ENCODE results near the gene VWA7.
A peak's percentile ranks its signal among the peaks of the same experiment; 100 is the strongest.
"Not testable (repeated sequence)": the region's sequence is repeated elsewhere in the genome, so short reads cannot be mapped to it uniquely, and the experiment has no call there.

The VWA7 gene, protein sequence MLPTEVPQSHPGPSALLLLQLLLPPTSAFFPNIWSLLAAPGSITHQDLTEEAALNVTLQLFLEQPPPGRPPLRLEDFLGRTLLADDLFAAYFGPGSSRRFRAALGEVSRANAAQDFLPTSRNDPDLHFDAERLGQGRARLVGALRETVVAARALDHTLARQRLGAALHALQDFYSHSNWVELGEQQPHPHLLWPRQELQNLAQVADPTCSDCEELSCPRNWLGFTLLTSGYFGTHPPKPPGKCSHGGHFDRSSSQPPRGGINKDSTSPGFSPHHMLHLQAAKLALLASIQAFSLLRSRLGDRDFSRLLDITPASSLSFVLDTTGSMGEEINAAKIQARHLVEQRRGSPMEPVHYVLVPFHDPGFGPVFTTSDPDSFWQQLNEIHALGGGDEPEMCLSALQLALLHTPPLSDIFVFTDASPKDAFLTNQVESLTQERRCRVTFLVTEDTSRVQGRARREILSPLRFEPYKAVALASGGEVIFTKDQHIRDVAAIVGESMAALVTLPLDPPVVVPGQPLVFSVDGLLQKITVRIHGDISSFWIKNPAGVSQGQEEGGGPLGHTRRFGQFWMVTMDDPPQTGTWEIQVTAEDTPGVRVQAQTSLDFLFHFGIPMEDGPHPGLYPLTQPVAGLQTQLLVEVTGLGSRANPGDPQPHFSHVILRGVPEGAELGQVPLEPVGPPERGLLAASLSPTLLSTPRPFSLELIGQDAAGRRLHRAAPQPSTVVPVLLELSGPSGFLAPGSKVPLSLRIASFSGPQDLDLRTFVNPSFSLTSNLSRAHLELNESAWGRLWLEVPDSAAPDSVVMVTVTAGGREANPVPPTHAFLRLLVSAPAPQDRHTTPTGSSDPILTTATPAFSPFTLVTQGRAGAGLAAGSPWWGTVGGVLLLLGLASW

DNA sequence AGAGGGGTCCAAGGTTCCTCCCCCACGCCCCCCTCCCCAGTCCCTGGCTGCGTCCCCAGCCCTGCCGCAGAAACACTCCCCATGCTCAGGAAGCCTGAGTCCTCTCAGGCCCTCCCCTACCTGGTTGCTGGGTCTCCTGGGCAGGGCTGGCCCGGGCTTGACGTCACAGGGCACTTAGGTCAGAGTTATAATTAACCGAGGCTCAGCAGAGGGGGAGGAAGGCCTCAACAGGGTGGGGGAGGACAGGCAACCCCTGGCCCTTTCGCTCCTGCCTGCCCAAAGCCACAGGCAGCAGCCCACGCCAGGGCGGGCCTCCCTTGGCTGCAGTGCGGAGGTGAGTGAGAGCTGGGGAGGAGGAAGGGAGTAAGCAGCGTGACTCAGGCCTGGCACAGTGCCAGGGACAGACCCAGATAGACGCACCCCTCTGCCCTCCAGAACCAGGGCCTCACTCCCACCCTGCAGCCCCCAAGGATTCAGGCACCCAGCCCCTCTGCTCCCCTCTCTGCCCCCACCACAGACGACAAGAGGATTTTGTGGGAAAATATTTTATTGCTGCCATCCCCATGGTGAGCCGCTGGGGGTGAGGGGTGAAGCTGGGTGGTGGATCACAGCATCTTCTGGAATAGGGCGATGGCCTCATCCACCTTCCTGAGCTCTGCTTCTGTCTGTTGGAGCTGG lies at the start of gene VWA7:
Gene VWA7, minus strand, starts transcription at position 340 of the 678 bp plus-strand sequence. CDS start 549 bp downstream, outside the sequence.
- peak; percentile 35 to 70 for DNase-seq (ENCODE audit: low read depth in 1 of 2, low spot score in 1 of 2)

GRCh38 chr6:31826793-31827285 lies 49.7 kb upstream of the VWA7 start:
- no peak for DNase-seq (ENCODE audit: low read depth in 1 of 2, low spot score in 1 of 2)

DNA sequence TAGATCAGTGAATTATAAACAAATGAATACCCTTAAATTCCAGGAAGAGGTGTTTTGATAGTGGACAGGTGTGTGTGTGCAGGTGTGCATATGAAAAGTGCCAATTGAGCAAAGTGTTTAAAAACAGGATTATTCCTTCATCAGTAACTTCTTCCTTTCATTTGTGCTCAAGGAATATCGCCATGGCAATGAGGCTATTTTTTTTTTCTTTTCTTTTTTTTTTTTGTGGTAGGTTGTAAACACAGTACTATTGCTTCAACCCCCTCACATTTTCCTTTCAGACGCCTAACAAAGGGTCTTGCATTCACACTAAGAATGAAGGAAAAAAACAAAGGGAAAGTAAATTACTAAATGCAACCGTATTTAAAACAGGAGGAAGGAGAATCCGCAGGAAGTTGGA lies 48.4 kb upstream of the VWA7 start:
- no peak for DNase-seq (ENCODE audit: low read depth in 1 of 2, low spot score in 1 of 2)

DNA sequence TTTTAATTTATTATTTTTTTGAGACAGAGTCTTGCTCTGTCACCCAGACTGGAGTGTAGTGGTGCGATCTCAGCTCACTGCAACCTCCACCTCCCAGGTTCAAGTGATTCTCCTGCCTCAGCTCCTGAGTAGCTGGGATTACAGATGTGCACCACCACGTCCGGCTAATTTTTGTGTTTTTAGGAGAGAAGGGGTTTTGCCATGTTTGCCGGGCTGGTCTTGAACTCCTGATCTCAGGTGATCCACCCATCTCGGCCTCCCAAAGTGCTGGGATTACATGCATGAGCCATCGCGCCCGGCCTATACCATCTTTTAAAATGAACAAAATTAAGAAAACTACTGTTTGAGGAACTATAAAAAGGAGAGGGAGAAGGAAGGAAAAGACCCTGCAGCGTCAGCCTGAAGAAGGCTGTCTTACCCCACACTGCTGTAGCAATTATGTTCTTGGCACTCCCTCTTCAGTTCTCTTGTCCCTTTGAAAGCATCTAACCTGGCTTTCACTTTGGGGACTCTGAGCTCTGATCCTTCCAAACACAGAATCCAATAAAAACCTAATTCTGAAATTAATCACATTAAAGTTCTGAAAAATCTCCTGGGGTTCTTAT lies 46.6 kb upstream of the VWA7 start:
- not testable (repeated sequence) for DNase-seq (ENCODE audit: low read depth in 1 of 2, low spot score in 1 of 2)

GRCh38 chr6:31822036-31822821 lies 45.1 kb upstream of the VWA7 start:
- DNase-seq (ENCODE audit: low read depth in 1 of 2, low spot score in 1 of 2): no peak

GRCh38 chr6:31821301-31822035 lies 44.3 kb upstream of the VWA7 start:
- peak in 1 of 2 donors; percentile 71 for DNase-seq (ENCODE audit: low read depth in 1 of 2, low spot score in 1 of 2)

GRCh38 chr6:31820399-31820798 lies 43.3 kb upstream of the VWA7 start:
- DNase-seq (ENCODE audit: low read depth in 1 of 2, low spot score in 1 of 2): not testable (repeated sequence)

DNA sequence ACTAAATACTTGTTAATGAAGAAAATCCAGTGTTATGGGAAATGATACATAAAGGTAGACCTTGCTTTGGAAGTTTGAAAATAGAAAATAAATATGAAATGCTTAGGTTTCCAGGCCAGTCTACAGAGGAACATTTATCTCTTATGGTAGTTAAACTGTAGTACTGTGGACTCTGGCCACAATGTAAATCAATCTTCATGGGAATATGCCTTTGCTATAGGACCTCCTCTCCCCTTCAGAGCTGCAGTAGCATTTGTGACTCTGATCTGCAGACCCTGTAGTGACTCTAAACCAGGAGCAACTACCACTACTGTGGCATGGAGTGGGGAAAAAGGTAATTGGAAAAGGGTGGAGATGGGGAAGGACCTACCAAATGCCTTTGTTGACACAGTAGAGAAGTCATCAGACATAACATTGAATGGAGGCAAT lies 42.8 kb upstream of the VWA7 start:
- DNase-seq (ENCODE audit: low read depth in 1 of 2, low spot score in 1 of 2): no peak

DNA sequence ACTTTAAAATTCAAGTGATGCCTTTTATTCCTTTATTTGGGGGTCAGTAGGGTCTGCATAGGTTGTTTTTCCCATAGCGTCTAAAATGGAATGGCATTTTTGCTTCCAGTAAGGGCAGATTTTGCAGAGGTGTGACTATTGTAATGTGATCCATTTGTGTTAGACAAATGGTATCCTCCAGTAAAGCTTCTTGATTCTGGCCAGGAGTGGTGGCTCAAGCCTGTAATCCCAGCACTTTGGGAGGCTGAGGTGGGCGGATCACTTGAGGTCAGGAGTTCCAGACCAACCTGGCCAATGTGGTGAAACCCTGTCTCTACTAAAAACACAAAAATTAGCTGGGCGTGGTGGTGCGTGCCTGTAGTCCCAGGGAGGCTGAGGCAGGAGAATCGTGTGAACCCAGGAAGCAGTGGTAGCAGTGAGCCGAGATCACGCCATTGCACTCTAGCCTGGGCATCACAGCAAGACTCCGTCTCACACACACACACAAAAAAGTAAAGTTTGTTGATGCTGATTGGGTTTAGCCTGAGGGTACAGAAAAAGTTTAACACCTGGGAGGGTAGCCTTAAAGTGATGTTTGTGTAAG lies 40.9 kb upstream of the VWA7 start:
- not testable (repeated sequence) for DNase-seq (ENCODE audit: low read depth in 1 of 2, low spot score in 1 of 2)

DNA sequence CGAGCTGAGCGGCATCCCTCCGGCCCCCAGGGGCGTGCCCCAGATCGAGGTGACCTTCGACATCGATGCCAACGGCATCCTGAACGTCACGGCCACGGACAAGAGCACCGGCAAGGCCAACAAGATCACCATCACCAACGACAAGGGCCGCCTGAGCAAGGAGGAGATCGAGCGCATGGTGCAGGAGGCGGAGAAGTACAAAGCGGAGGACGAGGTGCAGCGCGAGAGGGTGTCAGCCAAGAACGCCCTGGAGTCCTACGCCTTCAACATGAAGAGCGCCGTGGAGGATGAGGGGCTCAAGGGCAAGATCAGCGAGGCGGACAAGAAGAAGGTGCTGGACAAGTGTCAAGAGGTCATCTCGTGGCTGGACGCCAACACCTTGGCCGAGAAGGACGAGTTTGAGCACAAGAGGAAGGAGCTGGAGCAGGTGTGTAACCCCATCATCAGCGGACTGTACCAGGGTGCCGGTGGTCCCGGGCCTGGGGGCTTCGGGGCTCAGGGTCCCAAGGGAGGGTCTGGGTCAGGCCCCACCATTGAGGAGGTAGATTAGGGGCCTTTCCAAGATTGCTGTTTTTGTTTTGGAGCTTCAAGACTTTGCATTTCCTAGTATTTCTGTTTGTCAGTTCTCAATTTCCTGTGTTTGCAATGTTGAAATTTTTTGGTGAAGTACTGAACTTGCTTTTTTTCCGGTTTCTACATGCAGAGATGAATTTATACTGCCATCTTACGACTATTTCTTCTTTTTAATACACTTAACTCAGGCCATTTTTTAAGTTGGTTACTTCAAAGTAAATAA lies 40.2 kb upstream of the VWA7 start:
- DNase-seq (ENCODE audit: low read depth in 1 of 2, low spot score in 1 of 2): not testable (repeated sequence)

GRCh38 chr6:31815025-31815838 lies 38.1 kb upstream of the VWA7 start, which contains the start of the genes HSPA1A and HSPA1L:
Gene HSPA1A, plus strand, starts transcription at chr6:31815543. Its CDS starts 214 bp downstream, at chr6:31815757.
Gene HSPA1L, minus strand, starts transcription at chr6:31815283. Its CDS starts 3,311 bp downstream, at chr6:31811972.
- peak in 1 of 2 donors; percentile 36 for DNase-seq (ENCODE audit: low read depth in 1 of 2, low spot score in 1 of 2)

DNA sequence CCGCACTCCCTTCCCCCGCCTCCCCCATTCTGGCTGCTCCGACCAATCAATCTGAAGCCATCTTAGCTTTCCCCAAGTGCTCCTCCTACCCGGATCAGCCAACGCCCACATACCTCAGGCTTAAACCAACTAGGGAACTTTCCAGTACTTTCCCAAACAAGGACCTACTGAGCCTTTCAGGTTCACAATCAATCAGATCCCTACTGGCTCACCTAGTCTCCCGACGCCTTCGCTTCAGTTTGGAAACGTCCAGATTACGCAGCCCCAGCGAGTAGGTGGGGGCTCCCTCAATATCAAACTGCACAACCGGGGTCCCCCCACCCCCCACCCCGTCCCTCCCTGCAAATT lies 37.5 kb upstream of the VWA7 start:
- DNase-seq (ENCODE audit: low read depth in 1 of 2, low spot score in 1 of 2): peak in 1 of 2 donors; percentile 50

DNA sequence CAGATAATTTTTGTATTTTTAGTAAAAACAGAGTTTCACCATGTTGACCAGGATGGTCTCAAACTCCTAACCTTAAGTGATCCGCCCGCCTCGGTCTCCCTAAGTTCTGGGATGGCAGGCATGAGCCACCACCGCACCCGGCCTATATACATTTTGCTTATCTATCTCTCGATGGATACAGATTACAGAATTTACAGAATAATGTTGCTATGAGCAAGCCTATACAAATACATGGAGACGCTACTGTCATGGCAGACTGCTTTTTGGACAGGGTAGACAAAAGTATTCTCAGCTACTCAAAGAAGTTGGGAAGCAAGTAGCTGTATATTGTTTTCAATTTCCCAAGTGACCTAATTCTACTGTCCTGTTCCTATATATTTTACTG lies 36.3 kb upstream of the VWA7 start:
- no peak for DNase-seq (ENCODE audit: low read depth in 1 of 2, low spot score in 1 of 2)

GRCh38 chr6:31811645-31812044 lies 34.5 kb upstream of the VWA7 start:
- no peak for DNase-seq (ENCODE audit: low read depth in 1 of 2, low spot score in 1 of 2)

- not testable (repeated sequence) for DNase-seq (ENCODE audit: low read depth in 1 of 2, low spot score in 1 of 2)
These were observed 31.5 kb upstream of the VWA7 start for GRCh38 chr6:31808599-31808998.

- DNase-seq (ENCODE audit: low read depth in 1 of 2, low spot score in 1 of 2): peak; percentile 93 to 95
These were observed 29.5 kb upstream of the VWA7 start, which contains the start of gene LSM2 for GRCh38 chr6:31806470-31807272. Gene LSM2, minus strand, starts transcription at chr6:31806966. Its CDS starts 209 bp downstream, at chr6:31806757.
